ENCODE measurements around the gene ATP6V0C. TPM values are rescaled to one million over a fixed set of nuclear protein-coding genes. Genes with fewer than 3 reads are reported as not detected.

Gene ATP6V0C
- total RNA-seq, 1 experiment from 2014 or later = 173 TPM

Small RNA genes lying within 50 kb of the gene (microRNA-seq; reads per million reads assigned to microRNA genes)
- gene MIR3178 = not detected
- not detected for gene MIR6768

Other genes starting within 250 kb of the ATP6V0C start
- 245 and 247 TPM in 2 replicates for gene RNPS1, start 245.8 kb upstream of the ATP6V0C start, total RNA-seq (2022)
- 3.5 and 4.6 TPM in 2 replicates for gene ABCA3, start 173.2 kb upstream of the ATP6V0C start, total RNA-seq (2022)
- gene CCNF, start 84.5 kb upstream of the ATP6V0C start, total RNA-seq (2022) = 7.5 and 11.9 TPM in 2 replicates
- gene TEDC2, start 53.8 kb upstream of the ATP6V0C start, total RNA-seq (2022) = 3.5 and 6.9 TPM in 2 replicates
- gene NTN3, start 42.7 kb upstream of the ATP6V0C start, total RNA-seq (2022) = not detected in 2 replicates
- gene TBC1D24, start 38.8 kb upstream of the ATP6V0C start, total RNA-seq (2022) = 7.6 and 8.1 TPM in 2 replicates
- gene AMDHD2, start 6.4 kb downstream of the ATP6V0C start, total RNA-seq (2022) = 15.8 and 26.5 TPM in 2 replicates
- not detected in 2 replicates for gene CEMP1, start 17.5 kb downstream of the ATP6V0C start, total RNA-seq (2022)
- gene PDPK1, start 24.1 kb downstream of the ATP6V0C start, total RNA-seq (2022) = 32.3 and 38.0 TPM in 2 replicates
- gene KCTD5, start 168.6 kb downstream of the ATP6V0C start, total RNA-seq (2022) = 49.4 and 51.6 TPM in 2 replicates
- gene PRSS27, start 206.3 kb downstream of the ATP6V0C start, total RNA-seq (2022) = 5.8 and 6.3 TPM in 2 replicates
- 710 and 779 TPM in 2 replicates for gene SRRM2, start 238.7 kb downstream of the ATP6V0C start, total RNA-seq (2022)